Spleen (tissue), 7 donors: ENCODE measurements around the gene FDXR.
"Not testable (repeated sequence)": the region's sequence is repeated elsewhere in the genome, so short reads cannot be mapped to it uniquely, and the experiment has no call there.

ENCODE experiments used
- CTCF ChIP-seq, 11 experiments: fragments of 200-600 bp in 7 of 11; fragments of 450-650 bp in 4 of 11; sonication (generic) in 4 of 11; IDR thresholded peaks in 8 of 11; conservative IDR thresholded peaks in 3 of 11; 1 replicate in 7 of 11; 2 replicates in 4 of 11; pipeline versions ENCODE4 v1.4.0 to v1.8.0; 2016 to 2021; ENCODE audit warnings: antibody characterized with exemption in 11 of 11, inconsistent platforms in 4 of 11, mild to moderate bottlenecking in 1 of 11
- POLR2A ChIP-seq, 3 donors: fragments of 450-650 bp; IDR thresholded peaks; one replicate each; pipeline ENCODE4 v1.5.1; 2017; ENCODE audit warnings: antibody characterized with exemption in 3 of 3, mild to moderate bottlenecking in 1 of 3
- donor health status: DM: no; HTN: no; CAD: no; lungs with moderate emphysema.
- donor health status: DM: no; HTN: no; CAD: no.
- donor health status: DM: no; HTN: no; CAD: no.

GRCh38 chr17:74909097-74909496 lies 36.3 kb upstream of the FDXR start:
- not testable (repeated sequence) for TF ChIP-seq CTCF (IDR thresholded peaks at IDR 0.05 in 8 of 11, conservative IDR thresholded peaks at IDR 0.05 in 3 of 11); POLR2A (IDR thresholded peaks at IDR 0.05)
